HG03460 (cell line): ENCODE data around the gene ETFBKMT.
A peak's percentile ranks its signal among the peaks of the same experiment; 100 is the strongest.
"Not testable (repeated sequence)": the region's sequence is repeated elsewhere in the genome, so short reads cannot be mapped to it uniquely, and the experiment has no call there.

Experiments used
- ATAC-seq: cut with Tn5 transposase; IDR thresholded peaks from one replicate; pipeline ENCODE4 v1.9.1; 2021; ENCODE audit not compliant: unreplicated experiment

ETFBKMT gene

DNA sequence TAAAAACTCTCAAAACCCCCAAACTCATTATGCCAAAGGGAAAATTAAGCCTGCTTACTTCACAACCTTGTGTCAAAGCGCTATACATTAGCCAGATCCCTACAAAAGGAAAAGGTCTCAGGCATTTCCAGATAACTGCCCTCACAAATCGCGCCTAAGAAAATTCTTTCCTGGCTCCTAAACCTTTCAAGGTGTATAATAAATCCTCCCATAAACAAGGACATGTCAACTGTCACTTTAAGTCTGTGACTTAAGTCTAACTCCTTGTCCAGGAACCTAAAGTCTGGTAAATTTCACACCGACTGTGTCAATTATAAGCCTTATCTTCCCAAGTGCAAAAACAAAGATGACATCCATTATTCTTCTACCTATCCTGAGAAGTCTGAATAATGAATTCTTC is 4.3 kb upstream of the ETFBKMT start:
- ATAC-seq, result no peak

DNA sequence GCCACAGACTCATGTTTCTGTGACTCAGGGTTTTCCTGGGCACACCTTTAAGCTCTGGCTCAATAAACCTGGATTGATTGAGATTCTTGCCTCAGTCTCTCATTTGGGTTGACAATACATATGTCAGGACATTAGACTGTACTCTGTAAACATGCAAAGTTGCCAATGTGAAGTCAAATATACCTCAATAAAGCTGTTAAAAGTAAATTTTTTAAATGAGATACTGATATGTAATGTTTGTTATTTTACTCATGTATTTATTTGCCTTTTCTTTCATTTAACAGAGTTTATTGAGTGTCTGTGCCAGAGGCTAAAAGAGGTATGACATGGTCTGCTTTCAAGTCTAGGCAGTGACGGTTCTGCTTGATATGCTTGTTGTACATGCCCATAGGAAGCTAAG is 3.7 kb upstream of the ETFBKMT start:
- ATAC-seq, result no peak

DNA sequence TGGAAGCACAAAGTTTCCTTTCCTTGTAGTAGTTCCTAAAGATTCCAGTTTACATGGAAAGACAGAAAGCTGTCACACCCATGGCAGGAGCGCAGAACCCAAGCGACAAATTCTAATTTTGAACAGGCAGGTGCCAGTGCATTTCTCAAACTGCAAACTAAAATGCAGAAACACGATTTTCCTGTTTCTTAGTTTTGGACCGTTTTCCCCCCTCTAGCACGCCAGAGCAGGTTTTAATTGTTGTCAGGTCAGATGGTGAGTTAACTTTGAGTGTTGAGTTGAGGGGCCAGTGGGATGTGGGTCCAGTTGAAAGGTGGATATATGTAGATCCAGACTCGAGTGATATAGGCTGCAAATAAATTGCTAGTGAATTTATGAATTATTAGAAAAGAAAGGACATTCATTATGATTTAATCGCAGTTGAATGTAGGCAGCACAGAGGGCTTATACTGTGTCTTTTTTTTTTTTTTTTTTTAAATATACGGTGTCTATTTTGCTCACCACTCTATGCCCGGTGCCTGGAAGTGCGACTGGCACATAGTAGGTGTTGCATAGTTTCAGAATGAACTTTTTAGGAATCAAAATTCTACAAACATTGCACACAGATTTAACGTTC is 909 bp upstream of the ETFBKMT start:
- ATAC-seq, result no peak

DNA sequence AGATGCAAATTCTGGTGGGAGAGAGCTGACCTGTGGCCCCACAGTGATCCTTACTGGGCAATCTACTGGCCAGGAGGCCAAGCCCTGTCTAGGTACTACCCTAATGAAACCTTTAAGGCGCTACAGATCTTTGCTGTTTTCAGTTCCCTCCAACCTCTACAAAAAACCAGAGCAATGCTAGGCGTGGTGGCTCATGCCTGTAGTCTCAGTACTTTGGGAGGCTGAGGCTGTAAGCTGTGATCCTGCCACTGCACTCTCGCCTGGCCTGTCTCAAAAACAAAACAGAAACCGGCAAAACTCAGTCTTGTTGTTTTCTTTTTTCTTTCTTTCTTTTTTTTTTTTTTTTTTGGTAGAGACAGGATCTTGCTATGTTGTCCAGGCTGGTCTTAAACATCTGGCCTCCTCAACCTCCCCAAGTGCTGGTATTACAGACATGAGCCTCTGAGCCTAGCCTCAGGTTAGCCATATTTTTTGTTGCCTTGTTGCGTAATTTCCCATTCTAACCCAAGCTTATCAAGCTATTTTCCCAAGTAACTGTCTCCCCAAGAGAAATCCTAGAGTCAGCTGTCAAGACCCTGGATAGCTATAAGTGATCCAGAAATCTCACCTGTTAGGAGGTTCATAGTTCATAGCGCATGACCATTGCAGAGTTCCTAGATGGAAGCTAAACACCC is 2.8 kb downstream of the ETFBKMT start:
- no peak for ATAC-seq

DNA sequence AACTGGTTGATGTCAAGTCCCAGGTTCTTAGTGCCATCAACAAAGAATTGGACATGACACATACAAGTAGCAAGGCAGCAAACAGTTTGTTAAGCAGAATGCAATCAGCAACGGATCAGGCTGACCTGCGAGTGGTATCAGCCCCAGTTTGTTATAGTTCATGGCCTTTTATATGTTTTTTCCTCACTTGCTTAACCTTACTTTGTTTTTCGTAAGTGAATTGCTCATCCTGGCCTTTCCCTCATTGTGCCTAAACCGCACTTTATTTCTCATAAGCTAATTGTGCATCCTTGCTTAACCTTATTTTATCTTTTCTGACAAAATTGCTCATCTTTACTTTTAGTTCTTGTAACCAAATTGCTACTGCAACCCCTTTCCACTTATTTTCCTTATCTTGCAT is 4.1 kb downstream of the ETFBKMT start:
- no peak for ATAC-seq

DNA sequence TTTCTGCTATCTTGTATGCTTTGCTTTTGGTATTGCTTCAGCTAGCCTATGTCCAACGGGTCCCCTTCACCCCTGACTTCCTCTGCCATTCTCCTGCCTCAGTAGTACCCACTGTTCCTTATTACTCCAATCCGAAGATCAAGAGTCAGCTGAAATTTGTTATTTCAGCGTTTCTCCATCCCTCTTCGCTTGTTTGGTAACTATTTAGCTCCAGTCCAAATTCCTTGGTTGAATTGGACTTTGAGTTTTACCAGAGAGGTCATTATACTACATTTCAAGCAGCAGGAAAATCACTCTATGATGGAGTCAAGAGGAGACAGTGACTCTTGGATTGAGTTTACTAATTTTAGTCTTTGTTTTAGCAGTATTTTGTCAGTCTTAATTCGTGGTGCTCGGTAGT is 4.5 kb downstream of the ETFBKMT start:
- no peak for ATAC-seq

DNA sequence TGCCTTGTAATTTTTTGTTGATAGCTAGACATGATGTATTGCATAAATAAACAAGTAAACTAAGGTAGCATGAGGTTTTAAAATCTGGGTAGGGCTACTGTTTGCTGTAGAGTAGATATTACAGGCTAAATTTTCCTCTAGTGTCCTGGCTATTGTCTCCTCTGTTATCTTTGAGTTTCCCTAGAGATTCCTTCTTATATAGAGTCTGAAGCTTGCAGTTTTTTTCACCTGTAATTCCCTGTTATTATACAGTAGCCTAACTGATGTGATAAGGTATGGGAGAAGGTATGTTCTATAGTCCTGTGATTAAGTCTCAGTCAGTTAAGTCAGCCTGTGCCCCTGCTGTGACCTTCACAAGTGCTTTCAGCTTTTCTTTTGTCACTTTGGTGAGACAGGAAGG is 9.5 kb downstream of the ETFBKMT start:
- ATAC-seq, result no peak

DNA sequence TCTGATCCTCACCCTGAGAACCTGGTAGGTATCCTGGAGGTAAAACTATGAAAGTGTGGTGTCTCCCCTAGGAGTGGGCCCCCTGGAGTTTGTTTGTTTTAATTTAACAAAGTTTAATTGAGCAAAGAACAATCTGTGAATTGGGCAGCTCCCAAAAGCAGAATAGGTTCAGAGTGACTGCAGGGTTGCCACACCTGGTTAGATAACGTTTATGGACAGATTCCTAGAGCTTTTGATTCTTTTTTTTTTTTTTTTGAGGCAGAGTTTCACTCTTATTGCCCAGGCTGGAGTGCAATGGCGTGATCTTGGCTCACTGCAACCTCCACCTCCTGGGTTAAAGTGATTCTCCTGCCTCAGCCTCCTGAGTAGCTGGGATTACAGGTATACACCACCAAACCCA is 10.1 kb downstream of the ETFBKMT start:
- ATAC-seq, result not testable (repeated sequence)

DNA sequence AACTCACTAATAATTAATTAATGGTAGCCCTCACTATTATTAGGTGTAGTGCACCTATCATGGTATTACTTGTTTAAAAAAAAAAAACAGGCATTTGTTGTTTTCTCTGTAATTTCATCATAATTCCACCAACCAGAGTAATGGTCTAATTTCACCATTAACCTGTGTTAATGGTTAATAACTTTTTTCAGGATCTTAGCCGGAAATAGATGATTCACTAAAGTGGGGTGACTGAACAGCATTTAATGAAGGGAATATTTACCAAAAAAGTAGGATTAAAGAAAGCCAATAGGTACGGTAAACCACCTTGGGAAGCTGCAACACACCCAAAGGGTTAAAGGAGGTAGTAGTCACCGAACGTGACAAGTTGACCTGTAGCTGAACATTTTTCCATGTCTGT is 13.0 kb downstream of the ETFBKMT start:
- ATAC-seq, result no peak

DNA sequence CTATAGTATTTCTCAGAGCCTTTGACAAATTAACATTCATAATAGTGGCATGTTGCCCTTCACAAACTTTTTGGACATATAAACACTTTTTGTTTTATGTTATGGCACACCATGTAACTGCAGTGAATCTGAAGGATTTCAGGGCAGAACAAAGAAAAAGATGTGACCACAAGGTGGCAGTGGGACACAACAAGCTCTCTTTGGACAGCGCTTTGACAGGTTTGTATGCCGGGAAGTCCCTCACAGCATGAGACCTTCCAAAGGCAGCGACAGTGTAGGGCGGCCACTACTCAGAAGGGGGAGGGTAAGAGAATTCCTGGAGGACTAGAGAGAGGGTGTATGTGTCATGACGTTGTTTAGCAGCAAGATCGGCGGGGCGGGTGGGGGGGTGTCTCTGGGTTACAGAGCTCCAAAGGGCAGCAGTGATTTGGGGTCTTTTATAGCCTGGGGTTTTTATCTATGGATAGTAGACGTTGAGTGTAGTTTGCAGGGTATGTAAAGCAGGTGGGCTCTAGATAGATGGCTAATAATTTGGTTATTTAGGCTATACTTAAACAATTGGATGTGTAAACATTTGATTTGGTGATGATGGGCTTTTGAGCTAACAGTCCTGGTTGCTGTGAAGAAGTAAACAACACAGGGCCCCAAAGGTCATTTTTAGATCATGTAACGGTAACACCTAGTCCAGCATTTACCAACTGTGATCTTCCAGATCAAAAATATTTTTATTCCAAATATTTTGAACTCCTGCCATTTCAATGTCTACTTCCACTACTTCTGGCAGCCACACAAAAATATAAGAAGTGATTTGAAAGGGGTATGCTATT is 22.9 kb downstream of the ETFBKMT start:
- peak; percentile 72 for ATAC-seq

DNA sequence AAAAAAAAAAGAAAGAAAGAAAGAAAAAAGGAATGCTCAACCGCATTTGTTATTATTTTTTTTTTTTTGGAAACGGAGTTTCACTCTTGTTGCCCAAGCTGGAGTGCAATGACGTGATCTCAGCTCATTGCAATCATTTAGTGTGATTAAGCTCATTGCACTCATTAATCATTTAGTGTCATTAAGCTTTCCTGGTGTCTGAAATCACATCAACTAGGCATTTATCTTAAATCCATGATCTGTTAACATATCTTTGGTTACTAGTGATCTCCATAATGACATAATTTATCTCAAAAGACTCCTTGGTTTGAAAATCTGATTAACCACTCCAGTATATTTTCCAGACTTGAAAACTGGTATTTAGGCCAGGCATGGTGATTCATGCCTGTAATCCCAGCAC is 26.3 kb downstream of the ETFBKMT start:
- ATAC-seq, result no peak

DNA sequence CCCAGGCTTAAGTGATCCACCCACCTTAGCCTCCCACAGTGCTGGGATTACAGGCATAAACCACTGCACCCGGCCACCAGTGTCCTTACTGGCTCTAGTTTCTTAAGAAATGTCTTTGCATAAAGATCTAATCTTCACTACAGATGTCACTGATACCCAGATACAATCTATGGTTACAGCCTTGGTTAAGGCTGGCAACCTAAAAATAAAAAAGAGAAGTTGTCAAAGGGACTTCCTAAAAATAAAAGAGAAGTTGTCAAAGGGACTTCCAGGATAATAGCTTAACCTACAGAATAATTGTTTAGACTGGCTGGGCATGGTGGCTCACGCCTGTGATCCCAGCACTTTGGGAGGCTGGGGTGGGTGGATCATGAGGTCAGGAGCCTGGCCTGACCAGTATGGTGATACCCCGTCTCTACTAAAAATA is 27.6 kb downstream of the ETFBKMT start:
- ATAC-seq, result no peak

DNA sequence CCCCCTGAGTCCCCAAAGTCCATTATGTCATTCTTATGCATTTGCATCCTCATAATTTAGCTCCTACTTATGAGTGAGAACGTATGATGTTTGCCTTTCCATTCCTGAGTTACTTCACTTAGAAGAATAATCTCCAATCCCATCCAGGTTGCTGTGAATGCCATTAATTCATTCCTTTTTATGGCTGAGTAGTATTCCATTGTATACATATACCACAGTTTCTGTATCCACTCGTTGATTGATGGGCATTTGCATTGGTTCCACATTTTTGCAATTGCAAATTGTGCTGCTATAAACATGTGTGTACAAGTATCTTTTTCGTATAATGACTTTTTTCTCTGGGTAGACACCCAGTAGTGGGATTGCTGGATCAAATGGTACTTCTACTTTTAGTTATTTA is 30.4 kb downstream of the ETFBKMT start:
- ATAC-seq, result not testable (repeated sequence)

DNA sequence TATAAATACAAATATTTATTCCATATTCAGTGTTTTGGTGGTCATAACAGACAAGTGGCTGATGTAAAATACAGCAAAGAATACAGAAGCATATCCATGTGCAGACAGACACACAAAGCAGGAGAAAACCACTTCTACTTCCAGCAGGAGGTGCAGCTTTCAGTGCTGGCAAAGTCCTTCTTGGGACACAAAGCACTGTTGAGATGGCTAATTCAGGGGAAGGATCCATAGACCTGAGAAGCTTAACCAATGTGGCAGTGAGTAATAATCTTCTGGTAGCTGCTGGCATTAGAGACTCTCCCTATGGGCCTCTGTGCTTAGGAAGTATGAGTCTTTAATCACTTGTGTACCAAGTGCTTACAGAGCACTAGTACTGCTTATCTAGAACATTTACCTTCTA is 42.6 kb downstream of the ETFBKMT start:
- ATAC-seq, result no peak

DNA sequence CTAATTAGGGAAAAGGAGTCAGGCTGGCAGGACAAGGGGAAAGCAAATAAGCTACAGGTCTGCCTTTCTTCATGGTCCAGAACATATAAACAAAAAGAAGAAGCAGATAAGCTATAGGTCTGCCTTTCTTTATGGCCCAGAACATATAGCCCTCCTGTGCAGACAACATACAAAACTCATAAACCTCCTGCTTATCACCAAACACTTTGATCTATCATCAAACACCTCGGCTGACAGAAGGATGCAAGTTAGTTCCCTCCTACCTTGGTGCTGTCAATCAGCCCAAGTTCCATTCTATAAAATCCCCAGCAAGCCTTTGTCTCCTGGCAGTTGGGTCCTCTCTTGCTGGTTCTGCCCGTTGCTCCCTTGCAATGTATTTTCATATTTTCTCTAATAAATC is 46.1 kb downstream of the ETFBKMT start:
- no peak for ATAC-seq

DNA sequence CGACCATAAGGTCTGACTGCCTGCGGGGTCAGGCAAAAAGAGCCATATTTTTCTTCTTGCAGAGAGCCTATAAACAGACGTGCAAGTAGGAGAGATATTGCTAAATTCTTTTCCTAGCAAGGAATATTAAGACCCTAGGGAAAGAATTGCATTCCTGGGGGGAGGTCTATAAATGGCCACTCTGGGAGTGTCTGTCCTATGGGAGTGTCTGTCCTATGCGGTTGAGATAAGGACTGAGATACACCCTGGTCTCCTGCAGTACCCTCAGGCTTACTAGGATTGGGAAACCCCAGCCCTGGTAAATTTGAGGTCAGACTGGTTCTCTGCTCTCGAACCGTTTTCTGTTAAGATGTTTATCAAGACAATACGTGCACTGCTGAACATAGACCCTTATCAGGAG is 48.6 kb downstream of the ETFBKMT start:
- ATAC-seq, result not testable (repeated sequence)

DNA sequence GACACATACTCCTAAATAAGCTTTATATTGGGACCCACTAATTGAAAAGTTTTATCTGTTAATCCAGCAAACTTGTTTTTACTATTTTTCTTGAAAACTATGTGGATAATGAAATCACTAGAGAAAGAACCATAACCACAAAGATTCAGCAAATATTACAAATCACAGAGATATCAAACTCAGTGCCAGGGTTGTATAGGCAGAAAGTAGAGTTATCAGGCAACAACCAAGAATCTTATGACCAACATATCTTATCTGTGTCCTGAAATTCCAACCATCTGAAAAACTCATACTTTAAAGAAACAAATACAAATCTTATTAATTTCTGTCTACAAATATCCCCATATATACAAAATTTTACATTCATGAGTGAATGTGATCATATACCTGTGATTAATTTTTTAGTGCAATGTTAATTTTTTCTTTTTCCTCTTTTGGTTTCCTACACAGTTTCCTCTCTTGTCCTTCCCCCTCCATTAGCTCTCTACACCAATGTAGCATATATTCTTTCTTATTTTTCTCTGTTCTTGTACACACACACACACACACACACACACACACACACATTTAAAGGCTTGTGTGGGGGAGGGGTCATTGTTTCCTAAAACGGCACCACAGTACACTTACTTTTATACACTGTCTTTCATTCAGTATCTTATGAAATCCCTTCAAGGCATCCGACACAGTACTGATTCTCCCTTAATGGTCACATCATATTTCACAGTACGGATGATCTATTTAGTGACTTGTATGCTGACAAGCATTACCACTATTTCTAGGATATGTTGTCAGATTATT is 50.7 kb downstream of the ETFBKMT start:
- ATAC-seq, result no peak

DNA sequence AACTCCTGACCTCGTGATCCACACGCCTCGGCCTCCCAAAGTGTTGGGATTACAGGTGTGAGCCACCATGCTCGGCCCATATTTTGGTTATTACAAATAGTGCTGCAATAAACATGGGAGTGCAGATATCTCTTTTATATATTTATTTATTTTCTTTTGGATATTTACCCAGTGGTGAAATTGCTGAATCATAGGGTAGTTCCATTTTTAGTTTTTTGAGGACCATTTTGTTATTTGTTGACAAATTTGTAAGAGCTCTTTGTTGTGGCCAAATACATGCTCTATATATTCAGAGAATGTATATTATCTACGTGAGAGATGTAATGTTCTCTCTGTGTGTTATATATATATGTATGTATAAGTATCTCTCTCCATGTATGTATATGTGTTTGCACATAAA is 53.4 kb downstream of the ETFBKMT start:
- ATAC-seq, result no peak

DNA sequence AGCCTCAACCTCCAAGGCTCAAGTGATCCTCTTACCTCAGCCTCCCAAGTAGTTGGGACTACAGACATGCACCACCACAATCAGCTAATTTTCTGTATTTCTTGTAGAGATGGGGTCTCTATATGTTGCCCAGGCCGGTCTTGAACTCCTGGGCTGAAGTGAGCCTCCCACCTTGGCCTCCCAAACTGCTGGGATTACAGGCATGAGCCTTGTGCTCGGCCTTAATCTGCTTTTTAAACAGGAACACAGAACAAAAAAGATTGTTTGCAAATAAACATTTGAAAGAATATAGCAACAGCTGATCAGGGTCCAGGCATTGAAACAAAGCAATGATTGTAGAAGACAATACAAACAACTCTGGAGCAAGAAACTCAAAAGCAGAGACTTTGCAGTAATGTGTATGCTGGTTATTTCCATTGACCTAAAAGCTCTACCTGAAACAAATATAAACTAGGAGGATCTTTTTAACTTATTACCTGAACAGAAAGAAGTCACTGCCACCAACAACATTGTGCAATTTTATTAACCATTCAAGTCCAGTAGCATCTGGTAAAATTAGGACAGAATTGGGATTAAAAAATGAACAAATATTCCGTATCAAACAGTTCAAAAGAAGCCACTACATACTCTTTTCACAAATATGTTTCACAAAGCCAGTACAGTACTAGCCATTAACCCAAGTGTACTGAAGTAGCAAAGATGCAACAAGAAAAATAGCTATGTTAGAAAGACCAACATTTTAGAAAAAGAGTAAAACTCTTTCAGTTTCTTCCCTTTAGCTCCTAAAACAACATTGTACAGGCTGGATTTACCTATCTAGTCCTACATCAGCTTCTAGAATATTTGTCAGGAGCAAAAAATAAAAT is 55.2 kb downstream of the ETFBKMT start:
- ATAC-seq, result peak; percentile 25

DNA sequence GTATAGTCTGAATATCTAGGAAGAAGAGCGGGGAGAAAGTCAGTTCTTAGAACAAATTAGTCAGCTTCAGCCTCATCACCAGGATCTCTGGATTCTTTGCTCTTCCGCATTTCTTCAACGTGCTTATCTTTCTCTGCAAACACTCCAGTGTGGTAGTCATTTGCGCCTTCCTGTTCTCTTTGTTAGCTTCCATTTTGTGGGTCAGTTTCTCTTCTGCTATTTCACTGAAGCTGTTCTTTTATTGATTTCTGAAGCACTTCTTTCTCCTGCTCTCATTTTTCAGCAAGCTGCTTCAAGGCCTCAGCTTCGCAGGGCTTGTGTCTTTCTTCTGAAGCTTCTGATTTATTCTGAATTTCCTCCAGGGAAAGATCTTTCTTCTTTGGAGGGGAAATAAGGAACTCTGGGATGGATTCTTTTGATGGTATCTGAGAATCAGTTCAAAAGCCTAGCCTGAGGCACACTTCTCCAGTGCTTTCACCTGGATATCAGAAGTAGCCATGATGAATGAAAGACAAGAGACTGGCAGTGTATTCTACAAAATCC is 55.9 kb downstream of the ETFBKMT start:
- ATAC-seq, result peak; percentile 81
